Loucy (cell line): ENCODE results near the gene MRPL21.

Source experiments
- H2AFZ ChIP-seq: fragments of 200-600 bp; sonication (generic); 2 replicates; pipeline ENCODE4 v1.6.0; 2016; ENCODE audit warnings: antibody characterized with exemption, mild to moderate bottlenecking, low read length, moderate library complexity
- H3F3A ChIP-seq: fragments of 200-600 bp; 2 replicates; pipeline ENCODE4 v1.6.0; 2016; ENCODE audit warnings: antibody characterized with exemption, low read depth, mild to moderate bottlenecking
- H3K27me3 ChIP-seq: fragments of 200-600 bp; sonication (generic); 2 replicates; pipeline ENCODE4 v1.6.1; 2014; ENCODE audit warnings: low read length, mild to moderate bottlenecking; ENCODE audit not compliant: insufficient read depth, poor library complexity, severe bottlenecking
- H3K36me3 ChIP-seq: fragments of 200-600 bp; sonication (generic); 2 replicates; pipeline ENCODE4 v1.6.1; 2016; ENCODE audit warnings: low read length; ENCODE audit not compliant: insufficient read depth
- H3K4me1 ChIP-seq: fragments of 200-600 bp; sonication (generic); 2 replicates; pipeline ENCODE4 v1.5.1; 2014; ENCODE audit warnings: low read length, mild to moderate bottlenecking; ENCODE audit not compliant: insufficient read depth, poor library complexity, severe bottlenecking
- H3K4me2 ChIP-seq: fragments of 200-600 bp; sonication (generic); 2 replicates; pipeline ENCODE4 v1.6.0; 2014; ENCODE audit warnings: antibody characterized with exemption, low read length, low read depth, mild to moderate bottlenecking; ENCODE audit not compliant: poor library complexity, severe bottlenecking
- H3K4me3 ChIP-seq: fragments of 200-600 bp; sonication (generic); 2 replicates; pipeline ENCODE4 v1.5.1; 2014; ENCODE audit warnings: low read length, mild to moderate bottlenecking, mixed read lengths; ENCODE audit not compliant: poor library complexity, severe bottlenecking
- H3K79me2 ChIP-seq: fragments of 200-600 bp; sonication (generic); 2 replicates; pipeline ENCODE4 v1.6.1; 2014; ENCODE audit warnings: low read length; ENCODE audit not compliant: insufficient read depth
- H3K9ac ChIP-seq: fragments of 200-600 bp; sonication (generic); 2 replicates; pipeline ENCODE4 v1.6.0; 2014; ENCODE audit warnings: mild to moderate bottlenecking, low read depth, low read length, moderate library complexity; ENCODE audit not compliant: poor library complexity, severe bottlenecking
- H3K9me2 ChIP-seq: fragments of 200-600 bp; sonication (generic); replicated peaks from 2 replicates; pipeline ENCODE4 v1.6.1; 2016; ENCODE audit warnings: low read depth, low read length, mixed read lengths
- H3K9me3 ChIP-seq: fragments of 200-600 bp; sonication (generic); 2 replicates; pipeline ENCODE4 v1.6.1; 2014; ENCODE audit warnings: mild to moderate bottlenecking, antibody characterized with exemption, low read length, low read depth; ENCODE audit not compliant: insufficient read depth
- H4K20me1 ChIP-seq: fragments of 200-600 bp; sonication (generic); 2 replicates; pipeline ENCODE4 v1.6.0; 2014; ENCODE audit warnings: antibody characterized with exemption, low read length, mild to moderate bottlenecking; ENCODE audit not compliant: insufficient read depth, poor library complexity, severe bottlenecking
- CTCF ChIP-seq: fragments of 200-600 bp; sonication (generic); conservative IDR thresholded peaks from 2 replicates; pipeline ENCODE4 v1.5.1; 2014; ENCODE audit warnings: mild to moderate bottlenecking, antibody characterized with exemption, low read length
- EZH2phosphoT487 ChIP-seq: fragments of 200-600 bp; IDR thresholded peaks from 2 replicates; pipeline ENCODE4 v1.6.1; 2018; ENCODE audit warnings: antibody characterized with exemption, mild to moderate bottlenecking, moderate library complexity, borderline replicate concordance

MRPL21 gene

GRCh38 chr11:68930991-68931855 is 27.6 kb upstream of the MRPL21 start:
- Histone ChIP-seq H2AFZ (no peak overlapping the region), H3K36me3 (peaks cover 67% of the 10 kb centered on the region; the same call in 1 of the 2 replicates), H3K9me2 (no peaks in the 10 kb centered on the region), H3K4me2 (no peak overlapping the region), H3F3A (no peaks in the 10 kb centered on the region), H3K4me1 (no peaks in the 10 kb centered on the region), H4K20me1 (no peaks in the 10 kb centered on the region), H3K27me3 (no peaks in the 10 kb centered on the region), H3K9ac (no peak overlapping the region), H3K4me3 (no peak overlapping the region), H3K9me3 (peaks cover under 1% of the 10 kb centered on the region; the same call in 1 of the 2 replicates), H3K79me2 (no peaks in the 10 kb centered on the region)
- TF ChIP-seq EZH2phosphoT487 = no peak

GRCh38 chr11:68929706-68930570 is 26.3 kb upstream of the MRPL21 start:
- no peak overlapping the region for H3K4me2 ChIP-seq
- no peak overlapping the region for H3K4me3 ChIP-seq
- no peak overlapping the region for H2AFZ ChIP-seq
- no peaks in the 10 kb centered on the region for H4K20me1 ChIP-seq
- no peaks in the 10 kb centered on the region for H3K27me3 ChIP-seq
- H3F3A ChIP-seq = no peaks in the 10 kb centered on the region
- no peaks in the 10 kb centered on the region for H3K9me2 ChIP-seq
- H3K9ac ChIP-seq = no peak overlapping the region
- no peaks in the 10 kb centered on the region for H3K79me2 ChIP-seq
- peaks cover 78% of the 10 kb centered on the region; the same call in 1 of the 2 replicates for H3K36me3 ChIP-seq
- peaks cover 12% of the 10 kb centered on the region; the same call in 1 of the 2 replicates for H3K9me3 ChIP-seq
- TF ChIP-seq EZH2phosphoT487 (no peak), CTCF (no peak)
- no peaks in the 10 kb centered on the region for H3K4me1 ChIP-seq

GRCh38 chr11:68929135-68929534 is 25.5 kb upstream of the MRPL21 start:
- H3K9me3 ChIP-seq = peaks cover 12% of the 10 kb centered on the region; the same call in 1 of the 2 replicates
- no peak overlapping the region for H2AFZ ChIP-seq
- H3K4me2 ChIP-seq = no peak overlapping the region
- no peaks in the 10 kb centered on the region for H3F3A ChIP-seq
- H3K36me3 ChIP-seq = peaks cover 80% of the 10 kb centered on the region
- H3K4me3 ChIP-seq = no peak overlapping the region
- no peaks in the 10 kb centered on the region for H3K27me3 ChIP-seq
- no peak overlapping the region for H3K9ac ChIP-seq
- TF ChIP-seq CTCF (no peak), EZH2phosphoT487 (no peak)
- H3K9me2 ChIP-seq = no peaks in the 10 kb centered on the region
- no peaks in the 10 kb centered on the region for H4K20me1 ChIP-seq
- no peaks in the 10 kb centered on the region for H3K79me2 ChIP-seq
- no peaks in the 10 kb centered on the region for H3K4me1 ChIP-seq
